Regular cardiac myocyte (primary cell): ENCODE measurements around the gene FAM217B. TPM values are rescaled to one million over a fixed set of nuclear protein-coding genes. Genes with fewer than 3 reads are reported as not detected.

Source experiments
- total RNA-seq: library from RNA; depleted of rRNA; stranded (reverse); fragments of >200 nt; gene quantifications from 2 replicates; pipeline ENCODE4 v1.2.3, GENCODE V29; 2014

Gene FAM217B
- 2.3 and 4.6 TPM in 2 replicates for total RNA-seq

GRCh38 chr20:59940129-59940955 is at the start of gene FAM217B, which contains the start of gene PPP1R3D:
FAM217B (plus strand) TSS chr20:59940389; CDS start chr20:59943944, 3,555 bp downstream.
PPP1R3D (minus strand) TSS chr20:59940305; CDS start chr20:59939931, 374 bp downstream.

GRCh38 chr20:59933296-59933848 is 6.8 kb upstream of the FAM217B start, which contains the start of gene SYCP2:
SYCP2 (minus strand) TSS chr20:59933637; CDS start chr20:59922413, 11,224 bp downstream.

GRCh38 chr20:59958123-59958522 is 17.9 kb downstream of the FAM217B start, which contains the start of gene CDH26:
CDH26 (plus strand) TSS chr20:59958423; CDS start chr20:59958727, 304 bp downstream.

Other genes with a start within 250 kb of the FAM217B start
- gene SYCP2, start 6.8 kb upstream of the FAM217B start, total RNA-seq, result 0.77 and 1.1 TPM in 2 replicates
- 5.4 and 6.3 TPM in 2 replicates for gene PPP1R3D, start 84 bp upstream of the FAM217B start, total RNA-seq
- gene CDH26, start 18.0 kb downstream of the FAM217B start, total RNA-seq, result under 0.01 and 0.28 TPM in 2 replicates